Stimulated activated CD8-positive, alpha-beta memory T cell treated with anti-CD3 and anti-CD28 coated beads, Interleukin-7, amount 100 ng/mL, for 4 hours (primary cell): Measurements from ENCODE around the gene GNLY.
"Not testable (repeated sequence)": the region's sequence is repeated elsewhere in the genome, so short reads cannot be mapped to it uniquely, and the experiment has no call there.

Experiments used
- DNase-seq, 2 donors: peaks; one replicate each; pipeline ENCODE4 v3.0.0-alpha.2; 2020; ENCODE audit warnings: low read depth in 2 of 2

Gene GNLY

GRCh38 chr2:85694052-85695025 lies at the start of gene GNLY:
Gene GNLY, plus strand, starts transcription at chr2:85694358. Its CDS starts 61 bp downstream, at chr2:85694419.
- no peak for DNase-seq

- no peak for DNase-seq
Measured at GRCh38 chr2:85644909-85645308, 49.2 kb upstream of the GNLY start.

DNA sequence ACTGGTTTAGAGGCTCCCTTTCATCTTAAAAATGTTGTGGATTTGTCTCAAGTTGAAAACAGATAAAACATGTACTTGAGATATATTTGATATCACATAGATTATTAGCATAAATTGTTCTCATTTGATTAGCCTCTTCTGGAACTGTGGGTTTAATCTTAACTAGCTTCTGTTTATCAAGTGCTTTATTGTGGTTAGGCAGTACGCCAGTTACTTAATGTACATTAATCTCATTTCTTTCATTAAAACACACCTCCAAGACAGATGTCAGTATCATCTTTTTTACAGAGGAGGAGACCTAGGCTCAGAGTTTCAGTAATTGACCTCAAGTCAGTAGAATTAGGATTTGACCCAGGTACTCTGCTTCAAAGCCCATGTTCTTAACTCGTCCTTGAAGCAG lies 48.0 kb upstream of the GNLY start:
- DNase-seq, result no peak

- DNase-seq, result no peak
Measured at GRCh38 chr2:85647823-85648526, 46.2 kb upstream of the GNLY start.

DNA sequence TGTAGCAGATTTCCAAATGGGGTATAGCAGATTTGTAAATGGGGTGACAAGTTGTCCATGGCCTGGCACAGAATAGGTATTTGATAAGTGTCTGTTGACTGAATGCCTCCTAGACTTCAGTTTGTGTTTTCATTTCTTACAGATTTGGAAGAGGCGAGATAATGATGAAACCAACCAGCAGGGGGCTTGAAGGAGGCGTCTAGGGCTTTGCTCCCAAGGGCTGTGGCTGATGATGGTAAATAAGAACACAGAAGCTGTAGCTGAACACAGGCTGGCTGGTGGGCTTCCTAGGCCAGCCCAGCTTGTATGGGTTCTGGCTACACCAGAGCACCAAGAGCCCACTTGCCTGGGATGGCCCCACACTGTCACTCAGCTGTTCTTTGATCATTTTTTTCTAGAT lies 45.5 kb upstream of the GNLY start:
- no peak for DNase-seq

DNA sequence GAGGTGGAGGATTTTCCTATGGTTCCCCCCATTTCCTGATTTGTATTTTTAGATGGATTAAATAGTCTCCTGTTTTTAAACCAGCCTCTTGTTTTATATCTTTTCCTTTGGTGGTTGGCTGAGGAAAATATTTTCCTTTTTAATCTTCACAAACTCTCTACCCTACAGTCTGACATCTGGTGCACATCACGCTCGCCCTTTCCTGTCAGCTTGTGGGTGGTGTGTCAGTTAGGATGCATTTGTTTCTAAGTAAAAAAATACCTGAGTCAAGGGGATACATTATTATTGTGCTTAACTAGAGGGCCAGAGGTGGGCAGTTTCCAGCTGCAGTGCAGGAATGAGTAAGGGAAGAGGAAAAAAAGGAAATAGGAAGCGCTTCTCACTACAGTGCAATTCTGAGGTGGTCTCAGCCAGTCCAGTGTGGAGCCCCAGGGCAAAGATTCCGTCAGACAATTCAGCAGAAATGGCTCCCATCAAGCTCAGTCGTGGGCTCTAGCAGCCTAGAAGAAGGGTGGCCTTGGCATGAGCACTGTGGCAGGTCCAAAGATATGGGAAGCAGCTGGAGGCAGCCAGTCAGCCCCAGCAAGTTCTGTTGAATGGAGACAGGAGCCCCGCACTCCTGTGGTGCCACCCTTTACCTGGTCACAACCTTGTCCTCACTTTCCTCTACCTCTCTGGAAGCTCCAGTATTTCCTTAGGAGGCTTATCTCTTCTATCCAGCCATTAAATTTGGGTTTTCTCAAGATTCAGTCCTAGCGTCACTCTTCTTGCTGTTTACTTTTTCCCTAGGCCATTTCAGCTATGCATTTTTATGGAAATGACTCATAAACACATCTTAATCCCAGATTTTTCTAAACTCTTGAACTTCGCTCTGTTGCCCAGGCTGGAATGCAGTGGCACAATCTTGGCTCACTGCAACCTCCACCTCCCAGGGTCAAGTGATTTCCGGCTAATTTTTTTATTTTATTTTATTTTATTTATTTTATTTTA lies 44.7 kb upstream of the GNLY start:
- DNase-seq, result no peak

DNA sequence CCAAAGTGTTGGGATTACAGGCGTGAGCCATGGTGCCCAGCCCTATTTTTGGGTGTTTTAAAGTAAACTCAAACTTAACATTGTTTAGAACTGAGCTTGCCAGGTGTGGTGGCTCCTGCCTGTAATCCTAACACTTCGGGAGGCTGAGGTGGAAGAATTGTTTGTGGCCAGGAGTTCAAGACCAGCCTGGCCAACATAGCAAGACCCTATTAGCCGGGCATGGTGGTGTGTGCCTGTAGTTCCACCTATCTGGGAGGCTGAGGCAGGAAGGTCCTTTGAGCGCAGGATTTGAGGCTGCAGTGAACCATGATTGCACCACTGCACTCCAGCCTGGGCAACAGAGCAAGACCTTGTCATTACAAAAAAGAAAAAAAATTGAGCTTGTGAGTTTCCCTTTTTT lies 43.7 kb upstream of the GNLY start:
- no peak for DNase-seq

DNA sequence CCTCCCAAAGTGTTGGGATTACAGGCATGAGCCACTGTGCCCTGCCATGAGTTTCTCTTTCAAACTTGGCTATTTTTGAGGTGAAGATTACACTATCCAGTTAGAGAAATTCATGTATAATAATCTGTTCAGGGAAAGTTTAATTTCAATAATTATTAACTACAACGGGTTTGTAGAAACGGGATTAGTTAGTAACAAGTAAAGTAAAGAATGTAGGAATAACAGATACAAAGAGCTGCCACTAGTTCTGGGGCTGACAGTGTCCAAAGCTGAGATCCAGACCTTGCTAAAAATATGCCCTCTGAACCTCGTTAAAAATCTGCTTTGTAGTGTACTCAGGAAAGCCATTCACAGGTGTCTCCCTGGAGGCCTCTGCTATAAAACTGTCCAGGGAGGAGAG lies 43.1 kb upstream of the GNLY start:
- DNase-seq, result no peak

- no peak for DNase-seq
Measured at GRCh38 chr2:85652056-85652455, 42.1 kb upstream of the GNLY start.

- no peak for DNase-seq
Measured at GRCh38 chr2:85653996-85654395, 40.2 kb upstream of the GNLY start.

- DNase-seq, result no peak
Measured at GRCh38 chr2:85655961-85656417, 38.2 kb upstream of the GNLY start.

DNA sequence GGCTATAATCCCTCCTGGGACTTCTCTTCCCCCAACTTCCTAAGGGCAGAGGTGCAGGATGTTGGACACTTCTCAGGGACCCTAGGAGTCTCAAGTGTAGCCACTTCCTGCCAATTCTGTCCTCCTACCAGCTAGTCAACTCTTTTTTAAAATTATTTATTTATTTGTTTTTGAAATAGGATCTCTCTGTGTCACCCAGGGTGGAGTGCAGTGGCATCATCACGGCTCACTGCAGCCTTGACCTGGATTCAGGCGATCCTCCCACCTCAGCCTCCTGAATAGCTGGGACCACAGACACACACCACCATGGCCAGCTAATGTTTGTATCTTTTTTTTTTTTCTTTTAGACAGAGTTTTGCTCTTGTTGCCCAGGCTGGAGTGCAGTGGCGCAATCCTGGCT lies 37.7 kb upstream of the GNLY start:
- DNase-seq, result no peak

GRCh38 chr2:85657399-85657798 lies 36.8 kb upstream of the GNLY start:
- not testable (repeated sequence) for DNase-seq

GRCh38 chr2:85659324-85659981 lies 34.7 kb upstream of the GNLY start:
- no peak for DNase-seq

DNA sequence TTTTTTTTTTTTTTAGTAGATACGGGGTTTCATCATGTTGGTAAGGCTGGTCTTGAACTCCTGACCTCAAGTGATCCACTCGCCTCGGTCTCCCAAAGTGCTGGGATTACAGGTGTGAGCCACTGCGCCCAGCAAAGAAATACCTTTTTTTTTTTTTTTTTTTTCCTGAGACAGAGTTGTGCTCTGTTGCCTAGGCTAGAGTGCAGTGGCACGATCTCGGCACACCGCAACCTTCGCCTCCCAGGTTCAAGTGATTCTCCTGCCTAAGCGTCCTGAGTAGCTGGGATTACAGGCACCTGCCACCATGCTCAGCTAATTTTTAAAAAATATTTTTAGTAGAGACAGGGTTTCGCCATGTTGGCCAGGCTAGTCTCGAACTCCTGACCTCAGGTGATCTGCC lies 33.9 kb upstream of the GNLY start:
- DNase-seq, result not testable (repeated sequence)

DNA sequence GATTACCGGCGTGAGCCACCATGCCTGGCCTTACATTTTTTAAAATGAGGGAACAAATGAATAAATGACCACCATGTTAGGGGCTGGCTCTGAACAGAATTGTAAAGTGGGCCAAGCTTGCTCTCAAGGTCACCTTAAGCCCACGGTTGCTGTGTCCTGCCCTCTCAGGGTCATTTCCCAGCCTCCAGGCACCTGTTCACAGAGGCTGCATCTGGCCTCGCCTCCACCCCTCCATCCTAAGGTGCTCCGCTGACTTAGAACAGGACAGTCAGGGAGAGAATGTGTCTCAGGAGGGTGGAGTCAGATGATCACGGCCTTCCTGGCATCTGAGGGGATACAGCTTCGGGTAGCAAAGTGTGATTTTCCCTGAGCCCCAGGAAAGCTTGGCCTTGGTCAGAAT lies 33.4 kb upstream of the GNLY start:
- DNase-seq, result no peak

GRCh38 chr2:85661139-85661858 lies 32.9 kb upstream of the GNLY start:
- DNase-seq, result no peak

DNA sequence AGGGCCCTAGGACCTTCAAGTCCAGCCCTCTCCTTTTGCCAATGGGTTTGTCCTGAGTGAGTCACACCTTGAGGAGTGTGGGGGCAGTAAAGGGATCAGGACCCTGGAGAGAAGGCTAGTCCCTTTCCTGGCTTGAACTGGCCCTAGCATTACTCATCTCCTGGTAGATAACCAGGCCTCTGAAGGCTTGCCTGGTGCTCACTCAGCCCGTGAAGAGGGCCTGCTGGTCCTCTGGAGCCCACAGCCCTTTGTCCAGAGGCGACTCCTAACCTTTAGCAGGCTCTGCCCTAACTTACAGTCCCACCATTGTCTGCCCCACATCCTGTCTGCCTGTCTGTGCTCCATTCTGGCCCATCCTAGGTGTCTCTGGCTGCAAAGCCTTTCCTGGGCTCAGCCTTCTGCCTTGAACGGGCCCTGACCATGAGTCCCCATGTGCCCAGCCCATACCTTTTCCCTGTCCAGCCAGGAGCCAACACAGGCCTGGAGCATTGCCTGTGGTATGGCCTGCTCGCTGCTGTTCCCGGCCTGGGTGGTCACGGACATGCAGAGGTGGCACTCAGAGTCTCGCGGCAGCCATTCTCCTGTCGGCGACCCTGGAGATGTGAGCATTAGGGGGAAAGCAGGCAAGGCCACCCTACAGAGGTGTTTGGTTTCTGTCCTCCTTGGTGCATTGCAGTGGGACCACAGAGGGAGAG lies 31.1 kb upstream of the GNLY start:
- DNase-seq, result no peak

DNA sequence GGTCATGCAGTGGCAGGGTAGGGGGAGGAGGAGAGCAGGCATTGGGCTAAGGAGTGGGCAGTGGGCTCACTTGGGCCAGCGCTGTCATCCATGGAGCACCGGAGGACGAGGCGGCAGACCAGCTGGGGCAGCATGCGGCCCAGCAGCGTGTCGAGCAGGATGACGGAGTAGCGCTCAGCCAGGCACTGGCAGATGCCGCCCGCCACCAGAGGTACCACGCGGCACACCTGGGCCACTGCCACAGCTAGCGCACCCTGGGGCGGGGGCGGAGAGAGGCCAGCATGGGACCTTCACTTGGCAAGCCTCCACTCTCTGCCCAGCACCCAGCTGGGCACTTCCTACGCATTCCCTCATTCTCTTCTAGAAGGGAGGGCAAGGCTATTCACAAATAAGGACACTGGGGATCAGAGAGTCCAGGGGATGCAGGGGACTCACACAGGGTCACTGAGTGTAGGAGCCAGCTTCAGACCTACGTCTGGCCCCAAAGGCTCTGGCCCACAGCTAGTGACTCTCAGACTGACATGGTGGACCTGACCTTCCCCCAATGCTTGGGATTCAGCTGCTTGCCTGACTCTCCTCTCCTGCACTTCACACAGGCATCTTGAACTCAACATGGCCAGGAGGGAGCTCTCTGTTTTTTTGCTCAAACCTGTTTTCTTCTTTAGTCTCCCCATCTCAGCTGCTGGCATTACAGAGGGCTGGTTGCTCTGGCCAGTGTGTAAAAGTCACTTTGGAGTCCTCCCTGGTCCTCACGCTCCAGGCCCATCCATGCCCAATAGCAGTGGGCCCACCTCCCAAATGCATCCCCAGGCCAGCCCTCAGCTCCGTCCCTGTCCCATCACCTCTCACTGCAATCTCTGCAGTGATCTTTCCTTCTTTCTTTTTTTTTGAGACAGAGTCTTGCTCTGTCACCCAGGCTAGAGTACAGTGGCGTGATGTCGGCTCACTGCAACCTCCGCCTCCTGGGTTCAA lies 30.3 kb upstream of the GNLY start:
- DNase-seq, result no peak
